Dedifferentiated amniotic fluid mesenchymal stem cell (primary cell): ENCODE results near the gene HOXB8.

Source experiments
- DNase-seq: peaks from one replicate; pipeline ENCODE4 v3.0.0-alpha.2; 2016; ENCODE audit errors: extremely low spot score

Gene HOXB8

GRCh38 chr17:48610282-48611211 is 4.5 kb downstream of the HOXB8 start, which contains the start of gene HOXB7:
HOXB7 (minus strand) TSS chr17:48611017; CDS start chr17:48610918, 99 bp downstream.
- no peak for DNase-seq

GRCh38 chr17:48609759-48610281 is 5.3 kb downstream of the HOXB8 start:
- DNase-seq = no peak

DNA sequence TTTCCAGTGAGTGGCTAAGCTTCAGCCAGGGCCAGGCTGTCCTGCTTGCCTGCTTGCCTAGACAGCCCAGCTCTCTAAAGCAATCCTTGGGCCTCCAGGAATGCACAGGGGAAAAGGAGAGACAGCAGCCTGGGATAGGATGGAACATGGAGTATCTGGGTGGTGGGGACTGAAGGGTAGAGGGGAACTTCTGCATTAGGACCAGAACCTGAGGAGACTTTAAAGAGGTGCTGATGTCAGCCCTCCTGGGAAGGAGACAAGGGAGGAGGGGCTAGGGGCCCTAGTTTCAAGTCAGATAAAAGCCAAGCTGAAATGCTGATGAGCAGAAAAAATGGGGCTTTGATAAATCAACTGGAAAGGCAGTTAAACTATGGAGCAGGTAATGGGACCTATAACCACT is 6.1 kb downstream of the HOXB8 start:
- no peak for DNase-seq

- no peak for DNase-seq
Observed at GRCh38 chr17:48608494-48608834, 6.6 kb downstream of the HOXB8 start.

- DNase-seq = no peak
Observed at GRCh38 chr17:48606892-48607614, 8.0 kb downstream of the HOXB8 start.

DNA sequence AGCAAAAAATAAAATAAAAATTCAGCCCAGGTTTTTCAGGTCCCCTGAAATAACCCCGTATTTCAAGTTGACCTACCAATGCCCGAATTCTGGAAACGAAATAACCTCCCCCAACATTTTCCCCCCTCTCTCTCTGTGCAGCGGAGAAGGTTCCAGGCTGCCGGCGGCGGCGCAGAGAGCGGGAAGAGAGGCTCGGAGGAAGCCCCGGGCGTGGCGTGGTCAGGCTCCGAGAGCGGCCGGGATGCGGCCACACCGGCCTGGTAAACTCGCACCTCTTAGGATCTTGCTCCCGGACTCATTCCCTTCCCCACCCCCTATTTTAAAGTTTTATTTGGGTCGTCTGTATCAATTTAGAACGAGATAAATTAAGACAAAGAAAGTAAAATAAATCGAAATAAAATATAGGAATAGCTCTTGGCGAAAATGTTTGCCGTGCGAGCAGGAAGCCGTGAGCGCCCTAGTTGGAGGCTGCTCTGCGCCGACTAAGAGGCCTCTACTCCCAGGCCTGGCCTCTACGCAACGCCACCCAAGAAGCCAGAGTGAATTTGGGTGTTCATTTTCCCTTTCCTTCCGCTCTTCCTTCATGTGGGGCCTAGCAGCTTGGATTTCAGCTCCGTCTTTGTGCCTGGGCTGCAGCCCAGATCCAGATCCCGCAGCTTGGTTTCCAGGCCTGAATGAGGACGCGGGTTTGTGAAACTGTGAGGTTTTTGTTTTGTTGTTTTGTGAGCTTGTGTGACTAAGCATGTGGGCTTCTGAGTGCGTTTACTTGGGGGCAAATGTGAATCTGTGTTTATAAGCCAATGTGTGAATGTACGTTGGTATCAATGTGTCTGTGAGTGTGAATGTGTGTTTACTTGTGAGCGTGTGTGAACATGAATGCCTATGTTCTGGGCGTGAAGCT is 8.9 kb downstream of the HOXB8 start:
- DNase-seq = no peak

DNA sequence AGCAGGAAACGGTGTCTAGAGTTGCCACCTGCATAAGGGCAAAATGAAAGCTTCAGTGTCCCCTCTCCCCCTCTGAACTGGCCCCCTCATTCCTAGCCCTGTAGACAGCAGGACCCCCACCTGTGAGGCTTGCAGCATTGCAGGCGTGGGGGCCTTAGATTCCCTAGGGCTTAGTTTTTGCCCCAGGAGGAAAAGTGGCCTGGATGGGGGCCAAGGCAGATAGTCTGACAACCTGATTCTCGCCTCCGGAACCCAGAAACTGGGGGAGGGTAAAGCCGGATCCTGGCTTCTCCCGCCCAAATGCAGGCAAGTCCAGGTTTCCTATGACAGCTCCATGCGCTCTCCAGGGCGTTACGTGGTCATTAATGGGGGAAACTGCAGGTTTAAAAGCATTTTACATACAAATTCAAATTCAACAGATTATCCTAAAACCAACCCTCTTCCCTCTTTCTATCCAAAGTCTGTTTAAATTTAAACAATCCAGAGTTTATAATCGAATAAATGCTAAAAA is 9.6 kb downstream of the HOXB8 start:
- no peak for DNase-seq

- DNase-seq = no peak
Observed at GRCh38 chr17:48604770-48605329, 10.2 kb downstream of the HOXB8 start, which contains the start of gene HOXB6. HOXB6 (minus strand) TSS chr17:48604986; CDS start chr17:48598150, 6,836 bp downstream.

GRCh38 chr17:48603959-48604769 is 10.9 kb downstream of the HOXB8 start:
- DNase-seq = no peak

DNA sequence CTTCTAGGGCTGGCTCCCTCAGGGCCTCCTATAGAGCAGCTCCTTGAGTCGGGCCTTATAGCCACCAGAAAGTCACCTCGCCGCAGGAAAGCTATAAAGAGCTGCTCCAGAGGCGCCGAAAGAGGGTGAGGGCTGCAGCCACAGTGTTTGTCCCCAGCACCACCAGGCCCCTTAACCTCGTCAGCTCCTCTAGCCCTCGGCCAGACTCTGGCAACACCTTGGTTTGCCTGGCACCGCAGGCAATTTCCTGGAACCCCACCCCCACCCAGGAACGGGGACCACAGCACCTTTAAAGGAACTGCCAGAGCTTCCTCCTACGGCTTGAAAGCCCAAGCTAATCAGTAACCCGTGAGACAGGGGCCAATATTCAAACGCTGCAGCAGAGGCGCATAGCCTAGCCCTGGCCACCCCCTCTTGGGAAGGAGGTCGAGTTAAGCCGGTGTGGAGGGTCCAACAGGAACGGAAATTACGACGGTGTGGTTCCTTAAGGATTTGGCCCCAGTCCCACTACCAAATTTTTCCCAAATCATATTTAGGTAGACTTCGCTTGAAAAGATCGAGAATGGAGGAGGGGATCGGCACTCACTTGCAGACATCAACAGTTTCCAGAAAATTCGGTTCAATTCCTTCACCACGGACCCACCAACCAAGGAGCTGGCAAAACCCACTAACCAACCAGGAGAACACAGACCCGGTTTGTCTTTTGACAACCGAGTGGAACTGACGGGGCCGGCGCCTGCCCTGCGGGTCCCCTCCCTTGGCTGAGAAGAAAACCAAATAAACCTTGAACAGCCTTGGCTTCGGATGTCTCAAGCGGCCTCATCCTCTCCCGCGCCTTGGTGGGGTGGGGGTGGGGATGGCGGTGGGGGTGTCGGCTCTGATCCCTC is 13.3 kb downstream of the HOXB8 start:
- DNase-seq = no peak

DNA sequence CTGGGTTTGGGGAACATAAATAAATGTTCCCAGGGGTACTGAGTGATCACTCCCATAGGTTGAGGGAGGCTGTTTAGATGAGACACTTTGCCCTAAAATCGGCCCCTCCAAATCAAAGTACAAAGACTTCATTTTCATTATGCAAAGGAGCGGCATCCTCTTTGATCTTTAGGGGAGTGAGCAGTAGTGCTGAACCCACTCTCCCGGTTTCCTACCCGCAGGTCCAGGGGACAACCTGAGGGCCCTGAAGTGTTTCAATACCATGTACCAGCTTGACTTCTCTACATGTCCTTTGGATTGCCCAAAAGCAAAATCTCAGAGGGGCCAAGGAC is 13.9 kb downstream of the HOXB8 start:
- DNase-seq = no peak

DNA sequence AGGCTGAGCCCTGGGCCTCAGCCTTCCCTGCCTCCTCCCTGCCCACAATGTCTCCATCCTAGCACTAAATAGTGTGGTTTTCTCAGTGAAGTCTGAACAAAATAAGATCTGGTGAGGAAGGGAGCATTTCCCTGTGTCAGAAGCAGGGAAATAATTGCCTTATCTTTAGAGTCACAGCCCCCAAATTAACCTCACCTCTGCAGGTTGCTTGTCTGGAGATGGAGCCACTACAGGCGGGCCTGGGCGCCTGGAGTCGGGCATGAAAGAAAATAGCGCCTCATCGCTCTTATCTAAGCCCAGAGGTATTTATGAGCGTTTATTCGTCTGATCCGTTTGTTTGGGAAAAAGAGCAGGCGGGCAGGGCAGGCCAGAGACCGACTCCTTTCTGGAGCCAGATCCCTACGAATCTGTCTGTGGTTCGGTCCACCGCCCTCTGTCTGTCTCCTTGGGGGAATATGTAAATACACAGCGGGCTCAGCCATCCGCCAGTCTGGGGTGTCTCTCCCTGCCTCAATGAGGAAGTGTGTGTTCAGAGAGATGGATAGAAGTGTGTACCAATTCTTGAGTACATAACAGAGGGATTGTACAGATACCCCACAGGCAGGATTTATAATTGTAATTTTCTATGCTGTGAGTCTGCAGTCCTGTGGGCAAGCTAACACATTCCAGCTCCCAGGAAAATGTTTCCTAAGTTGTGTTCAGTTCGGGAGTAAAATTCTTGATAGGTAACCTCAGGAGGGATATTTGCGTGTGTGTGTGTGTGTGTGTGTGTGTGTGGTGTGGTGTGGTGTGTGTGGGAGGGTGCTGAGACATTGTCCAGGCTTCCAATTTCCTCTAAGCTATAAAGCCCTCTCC is 14.6 kb downstream of the HOXB8 start:
- DNase-seq = no peak

DNA sequence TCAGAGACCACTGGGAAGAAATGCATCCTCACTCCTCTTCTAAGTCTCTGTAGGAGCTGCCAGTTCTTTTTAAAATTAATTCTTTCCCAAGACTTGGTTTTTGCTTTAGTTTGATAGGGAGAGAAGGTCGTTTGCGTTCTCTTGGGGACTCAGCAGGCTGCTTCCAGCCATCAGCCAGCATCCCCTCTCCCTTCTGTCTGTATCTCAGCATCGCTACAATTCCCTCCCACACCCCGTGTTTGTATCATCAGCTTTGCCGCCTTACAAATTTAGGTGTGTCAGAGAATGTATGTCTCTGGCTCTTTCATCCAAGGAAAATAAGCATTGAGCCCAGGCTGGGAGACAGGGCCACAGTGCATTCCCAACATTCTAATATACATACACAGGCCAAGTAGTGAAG is 15.7 kb downstream of the HOXB8 start:
- no peak for DNase-seq

DNA sequence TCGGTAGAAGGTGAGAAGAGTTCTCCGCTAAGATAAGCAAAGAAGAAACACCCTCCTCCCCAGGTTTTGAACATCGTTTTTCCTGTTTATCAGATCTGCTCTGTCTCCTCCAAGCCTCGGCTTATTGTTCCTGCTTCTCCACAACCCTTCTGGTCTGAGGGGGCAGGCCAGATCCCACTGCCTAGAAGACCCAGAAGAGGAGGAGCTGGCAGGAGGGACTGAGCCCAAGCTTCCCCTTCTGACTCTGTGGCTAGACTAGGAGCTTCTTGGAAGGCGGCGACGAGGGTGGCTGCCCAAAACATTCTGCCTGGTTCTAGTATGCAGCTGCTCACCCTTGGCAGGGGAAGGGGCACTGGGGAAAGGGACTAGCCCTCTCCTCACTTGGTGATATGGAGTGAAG is 16.4 kb downstream of the HOXB8 start:
- DNase-seq = no peak

GRCh38 chr17:48597778-48598631 is 17.1 kb downstream of the HOXB8 start:
- DNase-seq = no peak

DNA sequence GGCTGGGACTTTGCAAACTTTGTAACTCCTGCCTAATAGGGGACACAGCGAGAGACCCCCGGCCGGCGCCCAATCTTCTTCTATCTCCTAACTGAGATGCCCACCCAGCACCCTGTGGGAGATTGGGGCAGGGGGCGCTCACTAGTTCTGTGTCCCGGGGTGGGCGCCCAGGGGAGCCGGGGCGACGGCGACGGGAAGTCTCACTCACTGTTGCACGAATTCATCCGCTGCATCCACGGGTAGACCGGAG is 17.6 kb downstream of the HOXB8 start:
- no peak for DNase-seq

DNA sequence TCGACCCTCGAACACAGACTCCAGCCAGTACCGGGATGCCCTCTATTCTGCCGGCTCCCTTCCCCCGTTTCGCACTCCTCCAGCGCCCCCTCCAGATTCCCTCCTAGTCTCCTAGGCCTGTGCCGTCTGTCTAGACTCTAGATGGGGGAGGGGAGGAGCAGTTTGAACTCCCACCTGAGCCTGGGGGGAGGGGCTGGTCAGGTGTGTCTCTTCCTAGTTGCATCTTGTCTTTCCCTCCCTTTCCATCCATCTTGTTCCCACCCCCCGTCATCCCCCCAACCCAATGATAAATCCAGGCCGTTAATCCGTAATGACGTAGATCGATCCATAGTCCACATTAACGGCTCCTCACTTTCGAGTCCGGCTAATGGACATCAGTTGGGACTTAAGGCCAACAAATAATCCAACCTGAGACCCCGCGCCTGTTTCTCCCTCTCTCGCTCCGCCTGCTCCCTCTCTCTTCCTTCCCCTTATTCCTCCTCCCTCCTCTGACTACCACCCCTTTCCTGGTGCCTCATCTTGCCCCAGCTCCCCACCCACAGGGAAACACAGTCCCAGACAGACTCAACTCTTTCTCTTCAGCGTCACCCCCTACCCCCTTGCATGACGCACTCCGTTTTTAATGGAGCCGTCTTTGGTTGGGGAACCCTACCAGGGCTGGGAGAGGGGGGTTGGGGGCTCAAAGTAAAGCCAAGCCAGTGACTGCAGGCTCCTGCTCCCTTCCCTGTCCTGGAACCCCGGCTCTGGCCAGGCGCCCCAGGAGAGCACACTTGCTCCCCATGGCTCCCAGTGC is 18.2 kb downstream of the HOXB8 start:
- DNase-seq = no peak
